Testis (tissue), 3 donors: ENCODE measurements around the gene ITPKB. TPM values are rescaled to one million over a fixed set of nuclear protein-coding genes. Genes with fewer than 3 reads are reported as not detected.

Experiments
- DNase-seq: peaks from one replicate; pipeline ENCODE4 v3.0.0-alpha.2; 2019
- H3K27ac ChIP-seq, 2 donors: fragments of 200-600 bp; sonication (generic); one replicate each; pipeline ENCODE4 v1.5.1; 2019
- H3K27me3 ChIP-seq: fragments of 200-600 bp; sonication (generic); one replicate; pipeline ENCODE4 v1.5.1; 2019
- H3K36me3 ChIP-seq: fragments of 200-600 bp; sonication (generic); one replicate; pipeline ENCODE4 v1.5.1; 2017; ENCODE audit warnings: low read depth; ENCODE audit errors: missing control alignments
- H3K4me1 ChIP-seq: fragments of 200-600 bp; sonication (generic); one replicate; pipeline ENCODE4 v1.5.1; 2019
- H3K4me3 ChIP-seq, 2 donors: fragments of 200-600 bp; sonication (generic); one replicate each; pipeline ENCODE4 v1.5.1; 2017 to 2019
- H3K9me3 ChIP-seq: fragments of 200-600 bp; sonication (generic); one replicate; pipeline ENCODE4 v1.5.1; 2017
- CTCF ChIP-seq, 3 experiments: fragments of 450-650 bp in 2 of 3; fragments of 200-600 bp in 1 of 3; sonication (generic) in 1 of 3; IDR thresholded peaks; one replicate each; pipeline ENCODE4 v1.5.1; 2016 to 2019; ENCODE audit warnings: antibody characterized with exemption in 3 of 3, mild to moderate bottlenecking in 2 of 3, moderate library complexity in 1 of 3
- POLR2A ChIP-seq: fragments of 450-650 bp; IDR thresholded peaks from one replicate; pipeline ENCODE4 v1.6.1; 2017; ENCODE audit warnings: antibody characterized with exemption, mild to moderate bottlenecking, moderate library complexity
- WGBS, 2 donors: methylation state at CpG; one replicate each; pipeline ENCODE4 v1.1.5; 2018; 5-methylcytosine and 5-hydroxymethylcytosine counted together
- intact Hi-C: fragments of 100-400 bp; cut with DNase I; formaldehyde crosslinking; loops from one replicate; pipeline ENCODE4 v1.15.1; 2023; ENCODE audit warnings: low total_unique reads
- polyA plus RNA-seq: library from polyadenylated mRNA; stranded (reverse); fragments of 350-450 nt; fragmentation: Illumina TruSeq; extraction: RNeasy Lipid Tissue Mini Kit (QIAGEN cat#74804); gene quantifications from one replicate; pipeline ENCODE4 v1.2.3, GENCODE V29; 2014; ENCODE audit warnings: low read depth, low replicate concordance; ENCODE audit not compliant: insufficient read depth
- total RNA-seq, 2 donors: library from RNA; depleted of rRNA; stranded (reverse); fragments of >200 nt; gene quantifications; one replicate each; pipeline ENCODE4 v1.2.3, GENCODE V29; 2016

ITPKB gene
- total and polyA plus RNA-seq, 3 donors from 2014 or later: 11.4 to 18.0 (median 13.5) TPM

DNA sequence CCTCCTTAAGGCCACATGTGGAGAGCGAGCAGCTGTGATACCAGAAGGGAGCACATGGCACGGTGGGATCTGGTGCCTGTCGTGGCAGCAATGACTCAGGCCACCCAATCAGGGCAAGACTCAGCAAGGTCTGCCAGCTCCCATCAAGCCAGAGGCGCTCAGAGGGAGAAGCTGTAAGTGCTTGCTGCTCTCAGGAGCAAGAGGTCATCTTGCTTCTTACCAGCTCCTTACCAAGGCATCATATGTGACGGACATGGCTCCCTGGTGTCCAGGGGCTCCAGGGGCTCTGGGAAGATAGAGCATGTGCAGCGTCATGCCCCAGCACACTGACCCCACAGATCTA lies 72.9 kb downstream of the ITPKB start:
- no peak overlapping the region for H3K4me3 ChIP-seq

GRCh38 chr1:226665505-226666163 lies 73.4 kb downstream of the ITPKB start:
- Histone ChIP-seq H3K36me3 (no peaks in the 10 kb centered on the region), H3K4me3 (no peak overlapping the region), H3K4me1 (peaks cover 60% of the 10 kb centered on the region), H3K9me3 (no peaks in the 10 kb centered on the region), H3K27me3 (no peaks in the 10 kb centered on the region), H3K27ac (peak overlapping the region; percentile 65 to 89)
- DNase-seq: no peak
- intact Hi-C loops: no loop called here
- TF ChIP-seq POLR2A (no peak), CTCF (IDR thresholded peaks at IDR 0.05) (no peak)
- WGBS, 2 donors: 94% methylated on average over 17 of the region's 17 CpGs

More for the DNA sequence above, 72.9 kb downstream of the ITPKB start:
- DNase-seq: no peak
- H3K27ac ChIP-seq: no peak overlapping the region
- TF ChIP-seq POLR2A (no peak), CTCF (IDR thresholded peaks at IDR 0.05) (no peak)
- intact Hi-C loops: no loop called here
- 89 to 96% methylated on average over 4 to 6 of the region's 6 CpGs for WGBS, 2 donors
- H3K9me3 ChIP-seq: no peaks in the 10 kb centered on the region
- H3K36me3 ChIP-seq: no peaks in the 10 kb centered on the region
- no peaks in the 10 kb centered on the region for H3K27me3 ChIP-seq
- H3K4me1 ChIP-seq: peaks cover 55% of the 10 kb centered on the region

GRCh38 chr1:226664413-226665101 lies 74.5 kb downstream of the ITPKB start:
- Histone ChIP-seq H3K27me3 (no peaks in the 10 kb centered on the region), H3K27ac (peak overlapping the region; percentile 65 to 89), H3K36me3 (no peaks in the 10 kb centered on the region), H3K4me1 (peaks cover 71% of the 10 kb centered on the region), H3K4me3 (no peak overlapping the region), H3K9me3 (no peaks in the 10 kb centered on the region)
- intact Hi-C loops: no loop called here
- 41 to 59% methylated on average over 15 of the region's 15 CpGs for WGBS, 2 donors
- TF ChIP-seq POLR2A (no peak), CTCF (IDR thresholded peaks at IDR 0.05) (no peak)
- peak; percentile 54 for DNase-seq

DNA sequence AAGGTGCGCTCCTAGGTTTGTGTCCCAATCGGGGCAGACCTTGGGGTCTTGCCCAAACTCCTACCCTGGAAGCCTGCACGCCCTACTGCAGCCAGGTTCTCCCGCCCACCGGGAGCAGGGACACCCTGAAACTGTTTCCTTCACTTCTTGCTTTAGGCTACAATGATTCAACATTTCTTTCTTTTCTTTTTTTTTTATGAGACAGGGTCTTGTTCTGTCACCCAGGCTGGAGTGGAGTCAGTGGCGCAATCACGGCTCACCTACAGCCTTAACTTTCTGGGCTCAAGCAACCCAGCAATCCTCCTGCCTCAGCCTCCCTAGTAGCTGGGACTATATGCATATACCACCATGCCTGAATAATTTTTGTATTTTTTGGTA lies 75.8 kb downstream of the ITPKB start:
- Histone ChIP-seq H3K27me3 (no peaks in the 10 kb centered on the region), H3K9me3 (no peaks in the 10 kb centered on the region), H3K4me3 (no peak overlapping the region), H3K4me1 (peaks cover 80% of the 10 kb centered on the region), H3K27ac (peak overlapping the region; percentile 65 to 89), H3K36me3 (no peaks in the 10 kb centered on the region)
- 75% methylated on average over 7 of the region's 7 CpGs for WGBS, 2 donors
- DNase-seq: no peak
- intact Hi-C loops: no loop called here
- no peak for TF ChIP-seq CTCF (IDR thresholded peaks at IDR 0.05)
- no peak for TF ChIP-seq POLR2A
